ENCODE data around the gene DES.
A peak's percentile ranks its signal among the peaks of the same experiment; 100 is the strongest.

Gene DES

GRCh38 chr2:219474285-219475060, 56.3 kb downstream of the DES start:
- H2BK120ac ChIP-seq (ENCODE audit: low read depth, low read length): no peak overlapping the region
- no peak overlapping the region for H3K18ac ChIP-seq (ENCODE audit: low read length)
- peaks cover 0 to 8% (median 8%) of the 10 kb centered on the region in 3 experiments for H3K27me3 ChIP-seq (ENCODE audit: control insufficient read depth in 3 of 3, insufficient read depth in 3 of 3, low read depth in 1 of 3, low read length in 3 of 3)
- H2BK15ac ChIP-seq (ENCODE audit: low read length): no peak overlapping the region
- no peak for DNase-seq (ENCODE audit: low spot score)
- H3K36me3 ChIP-seq (replicated peaks in 1 of 2; ENCODE audit: control insufficient read depth in 2 of 2, insufficient read depth in 2 of 2, low read length in 2 of 2): no peaks in the 10 kb centered on the region
- no peak overlapping the region for H2BK12ac ChIP-seq (ENCODE audit: low read length)
- H3K4ac ChIP-seq (ENCODE audit: low read length): no peak overlapping the region
- H3K14ac ChIP-seq (ENCODE audit: low read length): no peak overlapping the region
- H4K8ac ChIP-seq (ENCODE audit: low read depth, low read length): no peak overlapping the region
- H3K79me1 ChIP-seq (ENCODE audit: low read depth, low read length): no peaks in the 10 kb centered on the region
- no peak overlapping the region for H2AFZ ChIP-seq (ENCODE audit: low read length)
- H3K23ac ChIP-seq (ENCODE audit: low read depth, low read length, poor library complexity): no peak overlapping the region
- H3K4me2 ChIP-seq (ENCODE audit: insufficient read depth, low read length, poor library complexity, severe bottlenecking): no peak overlapping the region
- no peak overlapping the region for H3K4me3 ChIP-seq (ENCODE audit: low read length in 2 of 2)
- H3K9ac ChIP-seq (ENCODE audit: low read depth, low read length, poor library complexity): no peak overlapping the region
- no peak overlapping the region for H2AK5ac ChIP-seq (ENCODE audit: low read depth, low read length)
- H4K91ac ChIP-seq (ENCODE audit: low read depth, low read length, poor library complexity): no peak overlapping the region
- no CpG with 5 or more reads among the region's 11 CpGs for WGBS, 2 donors (ENCODE audit: extremely low coverage in 2 of 2, insufficient read length in 2 of 2, insufficient replicate concordance in 1 of 2)
- H3K4me1 ChIP-seq (ENCODE audit: control insufficient read depth in 2 of 2, insufficient read depth in 1 of 2, low read depth in 1 of 2, low read length in 2 of 2): peaks cover 4 to 8% of the 10 kb centered on the region in 2 donors
- H3K9me3 ChIP-seq (replicated peaks in 1 of 2; ENCODE audit: control insufficient read depth in 2 of 2, insufficient read depth in 1 of 2, low read depth in 1 of 2, low read length in 2 of 2): peaks cover 0 to 2% of the 10 kb centered on the region in 2 donors
- H2BK5ac ChIP-seq (ENCODE audit: low read length): no peak overlapping the region
- H3K27ac ChIP-seq (replicated peaks; ENCODE audit: low read length): no peak overlapping the region

- Histone ChIP-seq H3K27me3 (ENCODE audit: control insufficient read depth in 3 of 3, insufficient read depth in 3 of 3, low read depth in 1 of 3, low read length in 3 of 3) (peaks cover 0 to 16% (median 9%) of the 10 kb centered on the region in 3 experiments), H3K9me3 (replicated peaks in 1 of 2; ENCODE audit: control insufficient read depth in 2 of 2, insufficient read depth in 1 of 2, low read depth in 1 of 2, low read length in 2 of 2) (peaks cover 0 to 2% of the 10 kb centered on the region in 2 donors), H2BK12ac (ENCODE audit: low read length) (no peak overlapping the region), H3K4me1 (ENCODE audit: control insufficient read depth in 2 of 2, insufficient read depth in 1 of 2, low read depth in 1 of 2, low read length in 2 of 2) (peaks cover 4 to 8% of the 10 kb centered on the region in 2 donors), H2AK5ac (ENCODE audit: low read depth, low read length) (no peak overlapping the region), H2BK120ac (ENCODE audit: low read depth, low read length) (no peak overlapping the region), H2AFZ (ENCODE audit: low read length) (no peak overlapping the region), H3K4ac (ENCODE audit: low read length) (no peak overlapping the region), H3K9ac (ENCODE audit: low read depth, low read length, poor library complexity) (no peak overlapping the region), H3K36me3 (replicated peaks in 1 of 2; ENCODE audit: control insufficient read depth in 2 of 2, insufficient read depth in 2 of 2, low read length in 2 of 2) (no peaks in the 10 kb centered on the region), H3K14ac (ENCODE audit: low read length) (no peak overlapping the region), H3K23ac (ENCODE audit: low read depth, low read length, poor library complexity) (peak overlapping the region; percentile 44), H2BK15ac (ENCODE audit: low read length) (no peak overlapping the region), H3K4me3 (ENCODE audit: low read length in 2 of 2) (no peak overlapping the region), H4K8ac (ENCODE audit: low read depth, low read length) (no peak overlapping the region), H3K27ac (replicated peaks; ENCODE audit: low read length) (no peak overlapping the region), H3K4me2 (ENCODE audit: insufficient read depth, low read length, poor library complexity, severe bottlenecking) (no peak overlapping the region), H2BK5ac (ENCODE audit: low read length) (no peak overlapping the region), H4K91ac (ENCODE audit: low read depth, low read length, poor library complexity) (no peak overlapping the region), H3K18ac (ENCODE audit: low read length) (no peak overlapping the region), H3K79me1 (ENCODE audit: low read depth, low read length) (no peaks in the 10 kb centered on the region)
- DNase-seq (ENCODE audit: low spot score): no peak
- WGBS, 2 donors (ENCODE audit: extremely low coverage in 2 of 2, insufficient read length in 2 of 2, insufficient replicate concordance in 1 of 2): no CpG with 5 or more reads among the region's 6 CpGs
These were observed 57.1 kb downstream of the DES start for GRCh38 chr2:219475278-219475677.

DNA sequence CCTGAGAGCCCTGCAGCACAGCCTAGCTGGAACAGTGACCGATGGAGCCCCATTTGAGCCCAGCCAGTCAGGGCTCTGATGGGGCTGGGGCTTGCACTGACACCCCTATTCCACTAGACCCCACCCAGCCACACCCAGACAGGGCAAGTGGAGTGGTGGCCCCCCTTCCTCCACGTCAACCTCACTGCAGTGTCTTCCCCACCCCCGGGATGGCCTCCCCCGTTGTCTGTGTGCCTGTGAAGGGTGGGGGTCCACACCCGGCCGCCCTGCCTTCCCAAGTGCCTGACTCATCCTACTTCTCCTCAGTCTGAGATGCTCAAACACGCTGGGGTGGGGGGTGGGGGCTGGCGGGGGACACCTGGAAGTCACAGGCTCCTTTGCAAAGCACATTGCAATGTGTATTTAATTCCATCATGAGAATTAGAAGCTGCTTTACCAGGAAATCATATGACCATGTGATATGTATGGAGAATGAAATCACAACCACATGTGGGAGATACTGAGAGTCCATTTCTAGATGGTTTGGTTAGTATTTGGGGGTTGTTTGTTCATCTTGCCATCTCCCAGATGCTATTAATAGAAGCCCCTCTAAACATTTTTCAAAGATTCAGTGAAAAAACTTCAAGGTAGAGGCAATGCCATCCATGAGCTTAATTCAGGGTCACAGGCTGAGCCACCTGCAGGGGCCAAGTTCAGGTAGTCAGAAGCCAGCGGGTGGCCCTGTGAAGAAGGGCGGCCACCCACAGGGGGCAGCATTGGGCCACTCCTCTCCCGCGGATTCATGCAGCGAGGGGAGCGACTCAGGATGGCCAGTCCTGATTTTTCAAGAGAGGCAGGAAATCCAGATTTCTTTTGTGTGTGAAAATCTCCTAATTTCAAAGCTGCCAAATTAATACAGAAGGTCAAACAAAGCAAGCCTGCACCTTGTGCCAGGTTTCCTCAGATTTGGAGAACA, 57.8 kb downstream of the DES start:
- Histone ChIP-seq H3K4me3 (ENCODE audit: low read length in 2 of 2) (peak overlapping the region; percentile 44 to 61), H3K9ac (ENCODE audit: low read depth, low read length, poor library complexity) (no peak overlapping the region), H2BK120ac (ENCODE audit: low read depth, low read length) (no peak overlapping the region), H4K8ac (ENCODE audit: low read depth, low read length) (peak overlapping the region; percentile 3), H2AFZ (ENCODE audit: low read length) (peak overlapping the region; percentile 92), H4K91ac (ENCODE audit: low read depth, low read length, poor library complexity) (no peak overlapping the region), H3K4me1 (ENCODE audit: control insufficient read depth in 2 of 2, insufficient read depth in 1 of 2, low read depth in 1 of 2, low read length in 2 of 2) (peaks cover 4 to 8% of the 10 kb centered on the region in 2 donors), H3K4ac (ENCODE audit: low read length) (peak overlapping the region; percentile 76), H3K27me3 (ENCODE audit: control insufficient read depth in 3 of 3, insufficient read depth in 3 of 3, low read depth in 1 of 3, low read length in 3 of 3) (peaks cover 0 to 23% (median 10%) of the 10 kb centered on the region in 3 experiments), H3K9me3 (replicated peaks in 1 of 2; ENCODE audit: control insufficient read depth in 2 of 2, insufficient read depth in 1 of 2, low read depth in 1 of 2, low read length in 2 of 2) (peaks cover 0 to 2% of the 10 kb centered on the region in 2 donors), H3K27ac (replicated peaks; ENCODE audit: low read length) (no peak overlapping the region), H2BK12ac (ENCODE audit: low read length) (no peak overlapping the region), H2BK5ac (ENCODE audit: low read length) (no peak overlapping the region), H2BK15ac (ENCODE audit: low read length) (no peak overlapping the region), H2AK5ac (ENCODE audit: low read depth, low read length) (peak overlapping the region; percentile 32), H3K4me2 (ENCODE audit: insufficient read depth, low read length, poor library complexity, severe bottlenecking) (peak overlapping the region; percentile 89), H3K14ac (ENCODE audit: low read length) (no peak overlapping the region), H3K36me3 (replicated peaks in 1 of 2; ENCODE audit: control insufficient read depth in 2 of 2, insufficient read depth in 2 of 2, low read length in 2 of 2) (no peaks in the 10 kb centered on the region), H3K18ac (ENCODE audit: low read length) (no peak overlapping the region), H3K23ac (ENCODE audit: low read depth, low read length, poor library complexity) (peak overlapping the region; percentile 44), H3K79me1 (ENCODE audit: low read depth, low read length) (no peaks in the 10 kb centered on the region)
- DNase-seq (ENCODE audit: low spot score): peak; percentile 58
- WGBS, 2 donors (ENCODE audit: extremely low coverage in 2 of 2, insufficient read length in 2 of 2, insufficient replicate concordance in 1 of 2): no CpG with 5 or more reads among the region's 14 CpGs
